Measurements from ENCODE around the gene NPHS1. TPM values are rescaled to one million over a fixed set of nuclear protein-coding genes. Genes with fewer than 3 reads are reported as not detected.

Gene NPHS1
- total and polyA plus RNA-seq, 3 donors from 2014 or later, result 1.8 to 3.8 (median 2.7) TPM

GRCh38 chr19:35789195-35789977, 62.9 kb downstream of the NPHS1 start:
- Histone ChIP-seq H3K27me3 (no peaks in the 10 kb centered on the region), H3K27ac (no peak overlapping the region), H3K9me3 (no peaks in the 10 kb centered on the region), H3K36me3 (ENCODE audit: low read depth, missing control alignments) (no peaks in the 10 kb centered on the region), H3K4me1 (no peaks in the 10 kb centered on the region), H3K4me3 (no peak overlapping the region)
- 74 to 79% methylated on average over 4 to 11 of the region's 11 CpGs for WGBS, 2 donors
- intact Hi-C loops (cut with DNase I; ENCODE audit: low total_unique reads), result no loop called here
- TF ChIP-seq POLR2A (IDR thresholded peaks at IDR 0.05), result no peak
- TF ChIP-seq, protein P1, sequence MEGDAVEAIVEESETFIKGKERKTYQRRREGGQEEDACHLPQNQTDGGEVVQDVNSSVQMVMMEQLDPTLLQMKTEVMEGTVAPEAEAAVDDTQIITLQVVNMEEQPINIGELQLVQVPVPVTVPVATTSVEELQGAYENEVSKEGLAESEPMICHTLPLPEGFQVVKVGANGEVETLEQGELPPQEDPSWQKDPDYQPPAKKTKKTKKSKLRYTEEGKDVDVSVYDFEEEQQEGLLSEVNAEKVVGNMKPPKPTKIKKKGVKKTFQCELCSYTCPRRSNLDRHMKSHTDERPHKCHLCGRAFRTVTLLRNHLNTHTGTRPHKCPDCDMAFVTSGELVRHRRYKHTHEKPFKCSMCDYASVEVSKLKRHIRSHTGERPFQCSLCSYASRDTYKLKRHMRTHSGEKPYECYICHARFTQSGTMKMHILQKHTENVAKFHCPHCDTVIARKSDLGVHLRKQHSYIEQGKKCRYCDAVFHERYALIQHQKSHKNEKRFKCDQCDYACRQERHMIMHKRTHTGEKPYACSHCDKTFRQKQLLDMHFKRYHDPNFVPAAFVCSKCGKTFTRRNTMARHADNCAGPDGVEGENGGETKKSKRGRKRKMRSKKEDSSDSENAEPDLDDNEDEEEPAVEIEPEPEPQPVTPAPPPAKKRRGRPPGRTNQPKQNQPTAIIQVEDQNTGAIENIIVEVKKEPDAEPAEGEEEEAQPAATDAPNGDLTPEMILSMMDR (IDR thresholded peaks at IDR 0.05), result no peak
- no peak for DNase-seq

- no peak overlapping the region for H3K4me3 ChIP-seq
- TF ChIP-seq POLR2A (IDR thresholded peaks at IDR 0.05), result no peak
- TF ChIP-seq, protein P1 (IDR thresholded peaks at IDR 0.05), result no peak
- WGBS, 2 donors, result 80 to 81% methylated on average over 12 of the region's 12 CpGs
- no peaks in the 10 kb centered on the region for H3K9me3 ChIP-seq
- H3K27me3 ChIP-seq, result no peaks in the 10 kb centered on the region
- H3K27ac ChIP-seq, result no peak overlapping the region
- intact Hi-C loops (cut with DNase I; ENCODE audit: low total_unique reads), result no loop called here
- no peaks in the 10 kb centered on the region for H3K4me1 ChIP-seq
- no peaks in the 10 kb centered on the region for H3K36me3 ChIP-seq (ENCODE audit: low read depth, missing control alignments)
- DNase-seq, result no peak
Observed at GRCh38 chr19:35788205-35788960, 63.9 kb downstream of the NPHS1 start.

GRCh38 chr19:35787227-35787799, 65.0 kb downstream of the NPHS1 start:
- 91 to 100% methylated on average over 2 to 11 of the region's 15 CpGs for WGBS, 2 donors
- H3K4me3 ChIP-seq, result no peak overlapping the region
- intact Hi-C loops (cut with DNase I; ENCODE audit: low total_unique reads), result no loop called here
- H3K27ac ChIP-seq, result no peak overlapping the region
- TF ChIP-seq, protein P1 (IDR thresholded peaks at IDR 0.05), result no peak
- TF ChIP-seq POLR2A (IDR thresholded peaks at IDR 0.05), result no peak
- no peaks in the 10 kb centered on the region for H3K4me1 ChIP-seq
- no peaks in the 10 kb centered on the region for H3K36me3 ChIP-seq (ENCODE audit: low read depth, missing control alignments)
- H3K9me3 ChIP-seq, result no peaks in the 10 kb centered on the region
- no peak for DNase-seq
- H3K27me3 ChIP-seq, result no peaks in the 10 kb centered on the region

GRCh38 chr19:35786299-35787160, 65.8 kb downstream of the NPHS1 start:
- intact Hi-C loops (cut with DNase I; ENCODE audit: low total_unique reads), result no loop called here
- H3K27ac ChIP-seq, result no peak overlapping the region
- H3K36me3 ChIP-seq (ENCODE audit: low read depth, missing control alignments), result no peaks in the 10 kb centered on the region
- TF ChIP-seq POLR2A (IDR thresholded peaks at IDR 0.05), result no peak
- TF ChIP-seq, protein P1 (IDR thresholded peaks at IDR 0.05), result no peak
- H3K9me3 ChIP-seq, result no peaks in the 10 kb centered on the region
- no peak overlapping the region for H3K4me3 ChIP-seq
- no peak for DNase-seq
- WGBS, 2 donors, result 88 to 91% methylated on average over 11 to 30 of the region's 31 CpGs
- no peaks in the 10 kb centered on the region for H3K4me1 ChIP-seq
- no peaks in the 10 kb centered on the region for H3K27me3 ChIP-seq

Data from testis (tissue), 3 donors.